HG03571 (cell line): ENCODE data around the gene ODAM.
"Not testable (repeated sequence)": the region's sequence is repeated elsewhere in the genome, so short reads cannot be mapped to it uniquely, and the experiment has no call there.

Source experiments
- ATAC-seq: cut with Tn5 transposase; IDR thresholded peaks from one replicate; pipeline ENCODE4 v1.9.1; 2021; ENCODE audit not compliant: unreplicated experiment

The ODAM gene, protein sequence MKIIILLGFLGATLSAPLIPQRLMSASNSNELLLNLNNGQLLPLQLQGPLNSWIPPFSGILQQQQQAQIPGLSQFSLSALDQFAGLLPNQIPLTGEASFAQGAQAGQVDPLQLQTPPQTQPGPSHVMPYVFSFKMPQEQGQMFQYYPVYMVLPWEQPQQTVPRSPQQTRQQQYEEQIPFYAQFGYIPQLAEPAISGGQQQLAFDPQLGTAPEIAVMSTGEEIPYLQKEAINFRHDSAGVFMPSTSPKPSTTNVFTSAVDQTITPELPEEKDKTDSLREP

GRCh38 chr4:70195425-70195824, at the start of gene ODAM:
ODAM (plus strand) TSS chr4:70195725; CDS start chr4:70196544, 819 bp downstream.
- ATAC-seq, result no peak

- no peak for ATAC-seq
Measured at GRCh38 chr4:70151271-70151670, 44.3 kb upstream of the ODAM start.

- no peak for ATAC-seq
Measured at GRCh38 chr4:70152088-70152487, 43.4 kb upstream of the ODAM start.

DNA sequence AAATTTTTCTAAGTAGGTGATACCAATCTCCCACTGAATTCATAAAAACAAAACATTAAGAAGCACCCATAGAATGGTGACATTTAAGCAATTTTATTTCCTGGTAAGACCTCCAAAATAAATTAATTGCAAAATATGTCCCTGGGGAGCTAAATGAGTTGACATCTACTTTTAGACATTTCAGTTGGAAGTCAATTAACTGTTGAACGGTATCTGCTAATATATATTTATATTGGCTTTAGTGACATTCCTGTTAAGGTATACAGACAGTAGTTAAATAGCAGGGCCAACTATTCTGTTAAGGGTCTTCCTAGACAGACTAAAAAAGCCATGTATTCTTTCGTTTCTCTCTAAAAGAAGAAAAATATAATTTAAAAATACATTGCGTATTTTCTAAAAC, 41.6 kb upstream of the ODAM start, which contains the start of gene PRR27:
Gene PRR27, plus strand, starts transcription at position 301 of the 400 bp plus-strand sequence. CDS start 139 bp downstream, outside the sequence.
- no peak for ATAC-seq

- ATAC-seq, result no peak
Measured at GRCh38 chr4:70158576-70158975, 36.9 kb upstream of the ODAM start.

- ATAC-seq, result no peak
Measured at GRCh38 chr4:70177090-70177489, 18.4 kb upstream of the ODAM start.

- ATAC-seq, result no peak
Measured at GRCh38 chr4:70178075-70178660, 17.4 kb upstream of the ODAM start.

DNA sequence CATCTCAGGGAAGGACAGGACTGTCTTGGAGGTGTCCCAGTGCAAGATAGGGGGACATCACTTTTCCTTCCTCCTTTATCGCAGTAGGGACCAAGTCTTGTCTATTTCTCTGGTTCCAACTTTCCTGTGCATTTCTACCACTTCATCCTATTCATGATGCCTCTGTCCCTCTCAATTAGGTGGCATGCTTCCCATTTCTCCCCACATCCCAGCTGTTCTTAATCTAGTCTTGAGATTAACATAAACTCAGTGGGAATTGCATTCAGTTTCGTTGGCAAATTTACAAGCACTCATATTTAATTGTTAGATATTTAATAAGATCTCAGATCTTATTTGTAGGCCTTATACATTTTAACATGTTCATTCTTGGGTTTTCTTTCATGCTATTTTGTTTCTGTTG, 15.7 kb upstream of the ODAM start:
- no peak for ATAC-seq

GRCh38 chr4:70181864-70182263, 13.7 kb upstream of the ODAM start:
- no peak for ATAC-seq

DNA sequence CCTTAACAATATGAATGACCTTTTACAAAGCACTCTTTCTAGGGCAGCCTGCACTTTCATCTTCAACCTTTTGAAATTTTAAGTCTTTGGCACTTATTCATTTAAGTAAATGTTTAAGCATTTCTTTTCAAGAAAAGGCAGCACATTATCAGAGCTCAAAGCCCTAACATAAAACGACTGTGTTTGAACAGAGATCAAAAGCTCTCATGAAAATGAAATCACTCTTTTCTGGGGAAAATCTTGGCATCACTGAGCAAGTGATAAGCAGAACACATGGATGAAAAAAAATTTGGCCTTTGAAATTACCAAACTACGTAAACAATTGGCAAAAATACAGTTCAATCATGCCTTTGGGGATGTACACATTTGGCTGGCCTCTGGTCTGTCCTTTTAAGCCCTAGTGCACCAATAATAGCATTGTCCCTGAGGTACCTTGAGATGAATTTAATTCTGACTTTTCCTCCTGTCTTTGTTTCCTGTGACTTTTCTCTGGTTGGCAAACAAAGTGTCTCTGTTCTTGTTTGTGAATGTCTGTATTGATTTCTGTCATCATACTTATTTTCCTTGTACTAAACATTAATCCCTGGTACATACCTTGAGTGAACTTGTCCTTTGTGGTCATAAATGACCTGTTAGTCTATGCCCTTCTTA, 12.9 kb upstream of the ODAM start:
- no peak for ATAC-seq

- ATAC-seq, result peak; percentile 76
Measured at GRCh38 chr4:70183168-70183939, 12.2 kb upstream of the ODAM start.

DNA sequence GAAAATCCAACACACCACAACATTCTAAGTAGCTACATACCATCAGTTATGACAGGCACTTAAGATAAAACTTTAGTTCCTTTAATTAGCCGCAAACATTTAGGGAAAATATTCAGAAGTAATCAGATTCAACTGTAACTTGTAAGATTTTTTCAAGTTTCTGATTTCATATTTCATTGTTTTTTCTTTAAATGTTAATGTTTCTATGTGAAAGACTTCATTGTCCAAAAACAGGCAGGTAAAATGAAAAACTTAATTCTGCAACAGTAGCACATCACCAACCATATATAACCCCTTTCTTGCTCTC, 11.6 kb upstream of the ODAM start:
- no peak for ATAC-seq

GRCh38 chr4:70187216-70187615, 8.3 kb upstream of the ODAM start:
- no peak for ATAC-seq

- no peak for ATAC-seq
Measured at GRCh38 chr4:70190579-70190978, 4.9 kb upstream of the ODAM start.

DNA sequence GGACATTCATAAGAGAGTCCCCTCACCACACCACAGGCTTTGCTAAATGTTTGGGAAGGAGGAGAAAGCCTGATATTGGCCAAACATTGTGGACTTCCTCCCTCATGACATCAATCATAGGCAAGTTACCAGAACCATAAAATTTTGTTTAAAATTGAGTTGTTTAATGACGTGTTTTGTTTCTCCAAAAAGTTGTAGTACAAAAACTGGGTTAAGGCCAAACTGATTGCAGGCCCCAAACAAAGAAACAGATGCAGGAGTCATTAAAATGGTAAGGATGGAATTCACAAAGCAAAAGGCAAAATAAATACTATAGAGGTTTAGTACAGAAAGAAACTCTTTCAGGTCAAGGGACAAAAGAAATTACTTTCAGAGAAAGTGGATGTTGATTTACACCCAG, 3.9 kb upstream of the ODAM start:
- ATAC-seq, result no peak

DNA sequence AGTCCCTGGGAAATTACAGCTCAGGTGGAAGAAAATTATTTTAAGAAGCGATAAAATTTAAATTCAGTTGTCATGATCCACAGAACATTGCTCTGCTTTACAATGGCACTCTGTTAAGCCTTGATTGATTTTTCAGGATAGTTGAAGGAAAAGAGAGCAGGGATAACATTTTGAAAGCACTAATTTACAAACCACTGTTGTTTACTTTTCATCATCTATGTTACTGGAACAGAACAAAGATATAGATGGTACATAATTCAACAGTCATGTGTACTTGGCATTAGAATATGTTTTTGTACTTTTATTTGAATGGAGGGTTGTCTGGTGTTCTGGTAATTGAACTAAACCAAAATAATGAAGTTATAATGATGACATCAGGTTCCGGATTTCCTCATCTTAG, 2.6 kb upstream of the ODAM start:
- ATAC-seq, result no peak

GRCh38 chr4:70196857-70197256, 1.3 kb downstream of the ODAM start:
- ATAC-seq, result no peak

DNA sequence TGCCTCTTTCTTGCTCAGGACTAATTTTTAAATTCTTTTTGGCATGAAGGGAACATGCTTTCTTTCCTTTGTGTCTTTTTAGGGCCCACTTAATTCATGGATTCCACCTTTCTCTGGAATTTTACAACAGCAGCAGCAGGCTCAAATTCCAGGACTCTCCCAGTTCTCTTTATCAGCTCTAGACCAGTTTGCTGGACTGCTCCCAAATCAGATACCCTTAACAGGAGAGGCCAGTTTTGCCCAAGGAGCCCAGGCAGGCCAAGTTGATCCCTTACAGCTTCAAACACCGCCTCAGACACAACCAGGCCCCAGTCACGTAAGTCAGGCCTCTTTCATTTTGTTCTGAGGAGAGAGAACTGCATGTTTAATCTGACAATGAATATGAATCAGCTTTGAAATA, 2.3 kb downstream of the ODAM start:
- no peak for ATAC-seq

DNA sequence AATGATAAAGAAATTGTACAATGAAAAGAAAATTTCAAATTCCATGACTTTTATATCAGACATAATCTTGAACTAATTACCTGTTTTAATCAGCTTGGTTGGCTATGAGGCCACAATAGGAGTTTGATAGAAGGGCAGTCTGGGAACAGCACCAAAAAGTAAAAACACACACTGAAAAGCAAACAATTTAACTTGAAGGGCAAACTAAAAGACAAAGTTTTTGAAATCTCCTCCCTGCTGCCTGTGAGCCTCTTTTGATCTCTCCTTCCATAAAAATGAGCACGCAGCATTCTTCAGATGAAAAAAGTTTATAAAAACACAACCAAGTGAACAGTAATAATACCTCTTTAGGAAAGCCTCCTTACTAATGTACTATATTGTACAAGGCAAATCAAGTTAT, 8.1 kb downstream of the ODAM start:
- ATAC-seq, result no peak

DNA sequence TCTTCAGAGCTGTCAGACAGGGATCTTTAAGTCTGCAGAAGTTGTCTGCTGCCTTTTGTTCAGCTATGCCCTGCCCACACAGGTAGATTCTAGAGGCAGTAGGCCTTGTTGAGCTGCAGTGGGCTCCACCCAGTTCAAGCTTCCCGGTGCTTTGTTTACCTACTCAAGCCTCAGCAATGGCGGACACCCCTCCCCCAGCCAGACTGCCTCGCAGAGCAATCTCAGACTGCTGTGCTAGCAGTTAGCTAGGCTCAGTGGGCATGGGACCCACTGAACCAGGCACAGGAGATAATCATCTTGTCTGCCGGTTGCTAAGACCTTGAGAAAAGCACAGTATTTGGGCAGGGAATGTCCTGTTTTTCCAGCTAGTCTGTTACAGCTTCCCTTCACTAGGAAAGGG, 17.2 kb downstream of the ODAM start:
- not testable (repeated sequence) for ATAC-seq

DNA sequence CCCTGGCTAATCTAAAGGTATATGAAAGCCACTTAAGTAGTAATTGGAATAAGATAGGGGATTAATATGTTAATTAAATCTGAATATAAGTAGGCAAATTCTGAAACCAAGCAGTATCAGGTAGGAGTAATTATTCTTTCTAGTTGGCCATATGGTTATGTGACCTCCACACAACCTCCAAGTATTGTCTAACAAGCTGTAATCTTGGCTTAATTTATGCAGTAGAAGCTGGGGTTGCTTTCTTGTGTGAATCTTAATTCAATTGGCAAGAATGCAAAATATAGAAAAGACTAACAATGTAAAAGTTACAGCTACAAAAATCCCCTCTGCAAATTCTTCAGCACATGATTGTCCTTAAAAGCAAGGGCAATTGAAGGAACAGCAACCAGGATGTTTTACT, 20.6 kb downstream of the ODAM start:
- ATAC-seq, result not testable (repeated sequence)

- not testable (repeated sequence) for ATAC-seq
Measured at GRCh38 chr4:70216550-70216949, 21.0 kb downstream of the ODAM start.
